Smooth muscle cell (in vitro differentiated cells): ENCODE results near the gene TGFBI. TPM values are rescaled to one million over a fixed set of nuclear protein-coding genes. Genes with fewer than 3 reads are reported as not detected.

Experiments
- DNase-seq: peaks from one replicate; lab custom pipeline; 2025; ENCODE audit not compliant: unreplicated experiment; lab: John Stamatoyannopoulos, UW
- H2AFZ ChIP-seq: fragments of 200-600 bp; sonication (generic); 2 replicates; pipeline ENCODE4 v1.6.0; 2016; ENCODE audit warnings: antibody characterized with exemption, low read depth, mild to moderate bottlenecking
- H3F3A ChIP-seq: fragments of 200-600 bp; sonication (generic); 2 replicates; pipeline ENCODE4 v1.6.0; 2017; ENCODE audit warnings: antibody characterized with exemption, low read depth
- H3K27ac ChIP-seq: fragments of 200-600 bp; sonication (generic); 2 replicates; pipeline ENCODE4 v1.5.1; 2016; ENCODE audit warnings: low read depth, mild to moderate bottlenecking
- H3K27me3 ChIP-seq: fragments of 200-600 bp; sonication (generic); 2 replicates; pipeline ENCODE4 v1.6.1; 2016; ENCODE audit warnings: low read depth, mild to moderate bottlenecking
- H3K36me3 ChIP-seq: fragments of 200-600 bp; sonication (generic); 2 replicates; pipeline ENCODE4 v1.5.1; 2016; ENCODE audit warnings: low read depth
- H3K4me1 ChIP-seq: fragments of 200-600 bp; sonication (generic); 2 replicates; pipeline ENCODE4 v1.5.1; 2016; ENCODE audit warnings: low read depth
- H3K4me2 ChIP-seq: fragments of 200-600 bp; sonication (generic); 2 replicates; pipeline ENCODE4 v1.6.0; 2016; ENCODE audit warnings: mild to moderate bottlenecking
- H3K4me3 ChIP-seq: fragments of 200-600 bp; sonication (generic); 2 replicates; pipeline ENCODE4 v1.5.1; 2016; ENCODE audit warnings: mild to moderate bottlenecking
- H3K79me2 ChIP-seq: fragments of 200-600 bp; sonication (generic); 2 replicates; pipeline ENCODE4 v1.6.0; 2016; ENCODE audit warnings: low read depth, mild to moderate bottlenecking
- H3K9ac ChIP-seq: fragments of 200-600 bp; sonication (generic); 2 replicates; pipeline ENCODE4 v1.6.0; 2016; ENCODE audit warnings: low read depth
- H3K9me3 ChIP-seq: fragments of 200-600 bp; sonication (generic); replicated peaks from 2 replicates; pipeline ENCODE4 v1.5.1; 2016; ENCODE audit warnings: low read depth
- H4K20me1 ChIP-seq: fragments of 200-600 bp; sonication (generic); 2 replicates; pipeline ENCODE4 v1.6.0; 2016; ENCODE audit warnings: low read depth
- CTCF ChIP-seq: fragments of 200-600 bp; sonication (generic); IDR thresholded peaks from 2 replicates; pipeline ENCODE4 v1.5.1; 2017; ENCODE audit warnings: borderline replicate concordance, mild to moderate bottlenecking, antibody characterized with exemption; ENCODE audit not compliant: insufficient read depth, poor library complexity, severe bottlenecking
- WGBS: methylation state at CpG from one replicate; pipeline ENCODE4 v1.1.7; 2016; ENCODE audit warnings: low lambda C conversion rate; 5-methylcytosine and 5-hydroxymethylcytosine counted together
- polyA plus RNA-seq: library from polyadenylated mRNA; unstranded; fragments of >200 nt; fragmentation: Nextera tagmentation; extraction: Ambion mirVana; gene quantifications from 2 replicates; pipeline ENCODE4 v1.2.1, GENCODE V29; 2016
- total RNA-seq: library from RNA; depleted of rRNA; stranded (reverse); fragments of >200 nt; gene quantifications from 2 replicates; pipeline ENCODE4 v1.2.3, GENCODE V29; 2014

The TGFBI gene
- total and polyA plus RNA-seq, 2 experiments from 2014 or later = 2,505 to 2,635 TPM

- Histone ChIP-seq H3K9ac (no peak overlapping the region), H3K4me3 (peak overlapping the region; percentile 80), H3K79me2 (peaks cover 53% of the 10 kb centered on the region), H3F3A (peaks cover 31% of the 10 kb centered on the region), H3K4me2 (peak overlapping the region; percentile 90), H3K36me3 (no peaks in the 10 kb centered on the region), H3K9me3 (no peaks in the 10 kb centered on the region), H4K20me1 (peaks cover 37% of the 10 kb centered on the region), H2AFZ (no peak overlapping the region), H3K4me1 (peaks cover 32% of the 10 kb centered on the region), H3K27me3 (no peaks in the 10 kb centered on the region), H3K27ac (no peak overlapping the region)
- WGBS = 39% methylated on average over 3 of the region's 3 CpGs
- DNase-seq = no peak
- no peak for TF ChIP-seq CTCF
Observed at GRCh38 chr5:136028090-136028489, 698 bp upstream of the TGFBI start.

- Histone ChIP-seq H3K4me3 (peak overlapping the region; percentile 80), H3K27ac (peak overlapping the region; percentile 95), H3K9me3 (no peaks in the 10 kb centered on the region), H3K36me3 (peaks cover 6% of the 10 kb centered on the region), H3K79me2 (peaks cover 74% of the 10 kb centered on the region), H3K4me1 (peaks cover 37% of the 10 kb centered on the region), H3K27me3 (no peaks in the 10 kb centered on the region), H3K9ac (peak overlapping the region; percentile 71), H4K20me1 (peaks cover 43% of the 10 kb centered on the region), H3K4me2 (peak overlapping the region; percentile 90), H2AFZ (no peak overlapping the region), H3F3A (peaks cover 53% of the 10 kb centered on the region)
- WGBS = 58% methylated on average over 2 of the region's 2 CpGs
- DNase-seq = no peak
- no peak for TF ChIP-seq CTCF
Observed at GRCh38 chr5:136030252-136030651, 1.5 kb downstream of the TGFBI start.

- H2AFZ ChIP-seq = no peak overlapping the region
- peaks cover 52% of the 10 kb centered on the region for H3F3A ChIP-seq
- peak overlapping the region; percentile 71 for H3K9ac ChIP-seq
- H3K36me3 ChIP-seq = peaks cover 6% of the 10 kb centered on the region
- H3K4me3 ChIP-seq = peak overlapping the region; percentile 80
- 80% methylated on average over 8 of the region's 8 CpGs for WGBS
- H3K9me3 ChIP-seq = no peaks in the 10 kb centered on the region
- H4K20me1 ChIP-seq = peaks cover 43% of the 10 kb centered on the region
- H3K27me3 ChIP-seq = no peaks in the 10 kb centered on the region
- H3K4me2 ChIP-seq = peak overlapping the region; percentile 90
- H3K4me1 ChIP-seq = peaks cover 37% of the 10 kb centered on the region
- H3K27ac ChIP-seq = peak overlapping the region; percentile 95
- DNase-seq = no peak
- TF ChIP-seq CTCF = no peak
- H3K79me2 ChIP-seq = peaks cover 75% of the 10 kb centered on the region
Observed at GRCh38 chr5:136030956-136031611, 2.3 kb downstream of the TGFBI start.

- Histone ChIP-seq H3K4me1 (peaks cover 37% of the 10 kb centered on the region), H3K36me3 (peaks cover 6% of the 10 kb centered on the region), H3K9me3 (no peaks in the 10 kb centered on the region), H2AFZ (no peak overlapping the region), H3K27ac (peak overlapping the region; percentile 95), H4K20me1 (peaks cover 43% of the 10 kb centered on the region), H3K4me2 (peak overlapping the region; percentile 90), H3K79me2 (peaks cover 75% of the 10 kb centered on the region), H3K9ac (peak overlapping the region; percentile 71), H3K4me3 (peak overlapping the region; percentile 80), H3F3A (peaks cover 46% of the 10 kb centered on the region), H3K27me3 (no peaks in the 10 kb centered on the region)
- TF ChIP-seq CTCF = no peak
- 12% methylated on average over 6 of the region's 6 CpGs for WGBS
- no peak for DNase-seq
Observed at GRCh38 chr5:136031711-136032110, 2.9 kb downstream of the TGFBI start.
